SK-N-SH (cell line): ENCODE data around the gene LYPD5. TPM values are rescaled to one million over a fixed set of nuclear protein-coding genes. Genes with fewer than 3 reads are reported as not detected.
"Not testable (repeated sequence)": the region's sequence is repeated elsewhere in the genome, so short reads cannot be mapped to it uniquely, and the experiment has no call there.

Experiments used
- CTCF ChIA-PET: fragments of 300-600, 350-600 bp; formaldehyde crosslinking; extraction: SDS; loops from one replicate; lab custom pipeline; 2021; lab: Yijun Ruan, JAX
- POLR2A ChIA-PET: fragments of 350-600 bp; sonication (Branson Sonifier 250); formaldehyde crosslinking; extraction: SDS; loops from one replicate; lab custom pipeline; 2020; ENCODE audit warnings: antibody characterized with exemption, inconsistent platforms; lab: Yijun Ruan, JAX
- DNase-seq: peaks from one replicate; pipeline ENCODE4 v3.0.0; 2012
- H2AFZ ChIP-seq: fragments of 200-600 bp; sonication (generic); 2 replicates; pipeline ENCODE4 v1.8.1; 2016; ENCODE audit warnings: antibody characterized with exemption, mild to moderate bottlenecking, low read depth
- H3F3A ChIP-seq: fragments of 200-600 bp; sonication (generic); replicated peaks from 2 replicates; pipeline ENCODE3; 2016; ENCODE audit warnings: antibody characterized with exemption, mild to moderate bottlenecking; ENCODE audit not compliant: insufficient read depth
- H3K27ac ChIP-seq, 2 experiments: fragments of 200-500 bp in 1 of 2; fragments of 200-600 bp in 1 of 2; sonication (Bioruptor generic) in 1 of 2; sonication (generic), shearing (Covaris generic) in 1 of 2; 2 replicates each; pipeline versions ENCODE4 v1.5.1 to v1.6.1; 2014 to 2016; ENCODE audit warnings: low read depth in 2 of 2, inconsistent platforms in 1 of 2, low read length in 1 of 2, mild to moderate bottlenecking in 1 of 2, mixed read lengths in 1 of 2
- H3K27me3 ChIP-seq: fragments of 200-600 bp; sonication (generic), shearing (Covaris generic); 2 replicates; pipeline ENCODE4 v1.6.1; 2016; ENCODE audit warnings: mixed run types; ENCODE audit not compliant: insufficient read depth
- H3K36me3 ChIP-seq, 2 experiments: fragments of 200-500 bp in 1 of 2; fragments of 200-600 bp in 1 of 2; sonication (Bioruptor generic) in 1 of 2; sonication (generic) in 1 of 2; replicated peaks in 1 of 2; 2 replicates each; pipeline versions ENCODE3 to v1.5.1; 2014 to 2016; ENCODE audit warnings: low read length in 1 of 2, mild to moderate bottlenecking in 1 of 2; ENCODE audit not compliant: insufficient read depth in 2 of 2, control insufficient read depth in 1 of 2
- H3K4me1 ChIP-seq, 2 experiments: fragments of 200-500 bp in 1 of 2; fragments of 200-600 bp in 1 of 2; sonication (Bioruptor generic) in 1 of 2; sonication (generic), shearing (Covaris generic) in 1 of 2; 2 replicates each; pipeline versions ENCODE4 v1.5.1 to v1.6.1; 2014 to 2016; ENCODE audit warnings: low read depth in 1 of 2, low read length in 1 of 2, mixed run types in 1 of 2; ENCODE audit not compliant: insufficient read depth in 2 of 2, control insufficient read depth in 1 of 2
- H3K4me2 ChIP-seq: fragments of 200-600 bp; sonication (generic), shearing (Covaris generic); 2 replicates; pipeline ENCODE4 v1.6.1; 2017; ENCODE audit warnings: mixed run types
- H3K4me3 ChIP-seq, 2 experiments: fragments of 200-500 bp in 1 of 2; fragments of 200-600 bp in 1 of 2; sonication (Bioruptor generic) in 1 of 2; sonication (generic), shearing (Covaris generic) in 1 of 2; 2 replicates each; pipeline versions ENCODE4 v1.5.1 to v1.8.1; 2014 to 2016; ENCODE audit warnings: low read depth in 2 of 2, inconsistent platforms in 1 of 2, low read length in 1 of 2, mild to moderate bottlenecking in 1 of 2, mixed read lengths in 1 of 2, moderate library complexity in 1 of 2
- H3K79me2 ChIP-seq: fragments of 200-600 bp; sonication (generic); 2 replicates; pipeline ENCODE4 v1.8.1; 2017; ENCODE audit warnings: mild to moderate bottlenecking; ENCODE audit not compliant: insufficient read depth
- H3K9ac ChIP-seq: fragments of 200-600 bp; sonication (generic); 2 replicates; pipeline ENCODE4 v1.6.1; 2017; ENCODE audit warnings: mixed run types
- H3K9me2 ChIP-seq: fragments of 200-600 bp; sonication (generic); 2 replicates; pipeline ENCODE4 v1.6.1; 2017; ENCODE audit warnings: mixed run types
- H3K9me3 ChIP-seq: fragments of 200-600 bp; sonication (generic); 2 replicates; pipeline ENCODE4 v1.6.1; 2017; ENCODE audit warnings: mixed run types, mild to moderate bottlenecking, moderate library complexity
- H4K20me1 ChIP-seq: fragments of 200-600 bp; sonication (generic); 2 replicates; pipeline ENCODE4 v1.6.1; 2017; ENCODE audit warnings: mild to moderate bottlenecking, mixed run types; ENCODE audit not compliant: insufficient read depth
- CHD2 ChIP-seq: fragments of 150-350 bp; IDR thresholded peaks from 2 replicates; pipeline ENCODE4 v1.6.1; 2018; ENCODE audit warnings: low read length; ENCODE audit not compliant: partially characterized antibody
- EP300 ChIP-seq, 2 experiments: IDR thresholded peaks; 2 replicates each; pipeline versions ENCODE4 v1.4.0 to v1.6.1; 2012; ENCODE audit warnings: borderline replicate concordance in 1 of 2, low read depth in 1 of 2, low read length in 1 of 2
- FOSL2 ChIP-seq: IDR thresholded peaks from 2 replicates; pipeline ENCODE4 v1.4.0; 2012; ENCODE audit warnings: low read depth, mild to moderate bottlenecking, moderate library complexity, borderline replicate concordance
- FOXJ3 ChIP-seq: sonication (generic); formaldehyde crosslinking; IDR thresholded peaks from 2 replicates; pipeline ENCODE4 v1.5.1; 2020; ENCODE audit warnings: mild to moderate bottlenecking, missing genetic modification reagents
- GABPA ChIP-seq: IDR thresholded peaks from 2 replicates; pipeline ENCODE4 v1.4.0; 2012; ENCODE audit warnings: low read depth, mild to moderate bottlenecking
- GATA2 ChIP-seq: sonication (generic); formaldehyde crosslinking; IDR thresholded peaks from 2 replicates; pipeline ENCODE4 v1.5.0; 2020; ENCODE audit warnings: mild to moderate bottlenecking, missing genetic modification reagents
- JUND ChIP-seq: IDR thresholded peaks from 2 replicates; pipeline ENCODE4 v1.4.0; 2012
- MEF2A ChIP-seq: IDR thresholded peaks from 2 replicates; pipeline ENCODE4 v1.4.0; 2012; ENCODE audit warnings: low read depth, borderline replicate concordance
- MXI1 ChIP-seq: IDR thresholded peaks from 2 replicates; pipeline ENCODE4 v1.6.1; 2012; ENCODE audit warnings: mild to moderate bottlenecking, low read depth, low read length, improper control_type of control experiment
- NFIC ChIP-seq: IDR thresholded peaks from 2 replicates; pipeline ENCODE4 v1.4.0; 2012; ENCODE audit warnings: borderline replicate concordance
- NRF1 ChIP-seq: IDR thresholded peaks from 2 replicates; pipeline ENCODE4 v1.6.1; 2012; ENCODE audit warnings: low read depth, mild to moderate bottlenecking, low read length
- POLR2AphosphoS5 ChIP-seq: IDR thresholded peaks from 2 replicates; pipeline ENCODE4 v1.6.1; 2012; ENCODE audit warnings: low read depth, low read length
- RXRA ChIP-seq: IDR thresholded peaks from 2 replicates; pipeline ENCODE4 v1.4.0; 2012; ENCODE audit warnings: low read depth, mild to moderate bottlenecking, borderline replicate concordance
- WGBS: methylation state at CpG from one replicate; pipeline ENCODE4 v1.1.6; 2017; ENCODE audit warnings: low lambda C conversion rate; 5-methylcytosine and 5-hydroxymethylcytosine counted together
- polyA plus RNA-seq, 3 experiments: library from polyadenylated mRNA; depleted of rRNA; stranded (reverse); fragments of >200 nt; gene quantifications; 2 replicates each; pipeline ENCODE4 v1.2.3, GENCODE V29; 2012
- TF ChIP-seq, protein P1 (sequence below): IDR thresholded peaks from 2 replicates; pipeline ENCODE4 v1.4.0; 2012; ENCODE audit warnings: low read depth, borderline replicate concordance

Gene LYPD5
- polyA plus RNA-seq, 1 of the 3 experiments (the other 2 are of a cell fraction), result 0.13 TPM

DNA sequence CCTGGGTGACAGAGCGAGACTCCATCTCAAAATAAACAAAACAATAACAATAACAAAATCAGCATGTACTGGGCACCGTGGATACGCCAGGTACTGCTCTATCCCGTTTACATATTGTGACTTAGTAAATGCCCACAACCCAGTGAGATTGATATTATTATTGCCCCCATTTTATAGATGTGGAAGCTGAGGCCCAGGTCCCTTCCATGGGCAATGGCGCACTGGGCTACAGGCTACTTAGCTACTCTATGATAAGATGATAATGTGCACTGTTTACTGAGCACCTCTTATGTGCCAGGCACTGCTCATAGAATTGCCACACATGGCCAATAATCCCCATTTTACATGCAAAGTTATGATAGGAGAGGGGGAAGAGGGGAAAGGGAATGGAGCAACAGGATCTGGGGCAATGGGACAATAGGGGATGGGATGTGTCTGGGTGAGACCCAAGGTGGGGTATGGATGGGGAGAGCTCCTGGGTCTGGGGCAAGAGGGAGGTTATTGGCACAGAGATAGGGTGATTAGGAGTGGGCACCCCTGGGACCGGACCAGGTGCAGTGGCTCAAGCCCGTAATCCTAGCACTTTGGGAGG lies 26.9 kb downstream of the LYPD5 start:
- POLR2A ChIA-PET, result interaction anchor here (1.6 kb wide), 1 partner anchor 20 kb away, joined by 5 read pairs; no protein-coding TSS in a partner anchor
- CTCF ChIA-PET, result interaction anchor here (1.2 to 7.6 kb wide), 9 partner anchors 8 to 34 kb away, joined by 3 to 62 read pairs (median 8); no protein-coding TSS in a partner anchor

DNA sequence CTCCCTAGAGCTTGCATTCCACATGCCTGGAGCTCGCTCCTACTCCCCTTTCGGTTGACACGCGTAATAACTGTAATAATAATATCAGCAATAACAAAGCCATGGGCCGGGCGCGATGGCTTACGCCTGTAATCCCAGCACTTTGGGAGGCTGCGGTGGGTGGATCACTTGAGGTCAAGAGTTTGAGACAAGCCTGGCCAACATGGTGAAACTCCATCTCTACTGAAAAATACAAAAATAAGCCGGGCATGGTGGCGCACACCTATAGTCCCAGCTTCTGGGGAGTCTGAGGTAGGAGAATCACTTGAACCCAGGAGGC lies 27.3 kb downstream of the LYPD5 start:
- not testable (repeated sequence) for H3K36me3 ChIP-seq, H3K27ac ChIP-seq, H3K9ac ChIP-seq, H3K9me2 ChIP-seq, H3K27me3 ChIP-seq, H2AFZ ChIP-seq, H3K4me3 ChIP-seq, H4K20me1 ChIP-seq, DNase-seq, H3K9me3 ChIP-seq, H3F3A ChIP-seq, H3K79me2 ChIP-seq, H3K4me2 ChIP-seq
- ChIA-PET POLR2A (interaction anchor here (1.6 kb wide), 1 partner anchor 19 kb away, joined by 5 read pairs; no protein-coding TSS in a partner anchor), CTCF (interaction anchor here (0.6 to 7.6 kb wide), 13 partner anchors 8 to 829 kb away, joined by 3 to 62 read pairs (median 5); no protein-coding TSS in a partner anchor)
- WGBS, result 95% methylated on average over 11 of the region's 11 CpGs
- H3K4me1 ChIP-seq, result peaks cover 11 to 19% of the 10 kb centered on the region in 2 experiments; a peak in 3 of 4 replicates

More for the DNA sequence above, 26.9 kb downstream of the LYPD5 start:
- H3K36me3 ChIP-seq, result no peaks in the 10 kb centered on the region
- H3K27me3 ChIP-seq, result no peaks in the 10 kb centered on the region
- WGBS, result 95% methylated on average over 7 of the region's 7 CpGs
- H3F3A ChIP-seq, result peaks cover 6% of the 10 kb centered on the region
- no peak overlapping the region for H3K9ac ChIP-seq
- H4K20me1 ChIP-seq, result no peaks in the 10 kb centered on the region
- H3K79me2 ChIP-seq, result no peaks in the 10 kb centered on the region
- H2AFZ ChIP-seq, result no peak overlapping the region
- TF ChIP-seq NFIC, result no peak
- TF ChIP-seq NRF1, result no peak
- no peak for TF ChIP-seq JUND
- TF ChIP-seq MEF2A, result no peak
- TF ChIP-seq GABPA, result no peak
- no peak for TF ChIP-seq EP300 (IDR thresholded peaks at IDR 0.05; ENCODE audit: borderline replicate concordance in 1 of 2, low read depth in 1 of 2, low read length in 1 of 2)
- TF ChIP-seq, protein P1, sequence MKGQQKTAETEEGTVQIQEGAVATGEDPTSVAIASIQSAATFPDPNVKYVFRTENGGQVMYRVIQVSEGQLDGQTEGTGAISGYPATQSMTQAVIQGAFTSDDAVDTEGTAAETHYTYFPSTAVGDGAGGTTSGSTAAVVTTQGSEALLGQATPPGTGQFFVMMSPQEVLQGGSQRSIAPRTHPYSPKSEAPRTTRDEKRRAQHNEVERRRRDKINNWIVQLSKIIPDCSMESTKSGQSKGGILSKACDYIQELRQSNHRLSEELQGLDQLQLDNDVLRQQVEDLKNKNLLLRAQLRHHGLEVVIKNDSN, result no peak
- TF ChIP-seq GATA2 (CRISPR knock-in tag), result no peak
- no peak for TF ChIP-seq FOSL2
- no peak for TF ChIP-seq MXI1
- TF ChIP-seq FOXJ3 (CRISPR knock-in tag), result no peak
- TF ChIP-seq RXRA, result no peak
- no peak for TF ChIP-seq POLR2AphosphoS5
- TF ChIP-seq CHD2, result no peak
- no peak for DNase-seq
- no peak overlapping the region for H3K27ac ChIP-seq
- no peaks in the 10 kb centered on the region for H3K9me2 ChIP-seq
- no peak overlapping the region for H3K4me2 ChIP-seq
- H3K4me3 ChIP-seq, result no peak overlapping the region
- peaks cover 11 to 19% of the 10 kb centered on the region in 2 experiments; a peak in 3 of 4 replicates for H3K4me1 ChIP-seq
- H3K9me3 ChIP-seq, result no peaks in the 10 kb centered on the region
